GM10847 (cell line): Measurements from ENCODE around the gene KIT.

Source experiments
- POLR2A ChIP-seq: IDR thresholded peaks from 2 replicates; pipeline ENCODE4 v1.6.1; 2011; ENCODE audit not compliant: insufficient read length; ENCODE audit errors: extremely low read depth

The KIT gene

GRCh38 chr4:54658252-54659093 is 716 bp downstream of the KIT start:
- no peak for TF ChIP-seq POLR2A

DNA sequence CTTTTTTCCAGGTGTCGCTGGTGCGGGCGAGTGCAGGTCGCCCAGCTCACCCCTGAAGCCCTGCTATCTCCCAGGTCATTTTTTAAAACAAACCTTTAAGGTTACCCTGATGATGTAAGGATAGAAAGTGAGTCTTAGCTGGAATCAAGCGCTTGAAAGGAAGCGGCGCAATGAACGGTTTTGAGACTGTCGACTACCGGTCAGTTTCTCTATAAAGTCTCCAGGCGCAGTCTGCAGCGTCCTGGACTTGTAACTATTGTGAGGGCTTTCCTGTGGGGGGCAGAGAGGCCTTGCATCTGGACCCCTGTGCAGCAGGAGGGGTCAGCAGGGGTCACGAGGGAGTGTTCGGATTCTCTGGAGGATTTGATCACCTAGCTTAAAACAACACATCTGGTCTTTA is 1.6 kb downstream of the KIT start:
- TF ChIP-seq POLR2A = no peak

DNA sequence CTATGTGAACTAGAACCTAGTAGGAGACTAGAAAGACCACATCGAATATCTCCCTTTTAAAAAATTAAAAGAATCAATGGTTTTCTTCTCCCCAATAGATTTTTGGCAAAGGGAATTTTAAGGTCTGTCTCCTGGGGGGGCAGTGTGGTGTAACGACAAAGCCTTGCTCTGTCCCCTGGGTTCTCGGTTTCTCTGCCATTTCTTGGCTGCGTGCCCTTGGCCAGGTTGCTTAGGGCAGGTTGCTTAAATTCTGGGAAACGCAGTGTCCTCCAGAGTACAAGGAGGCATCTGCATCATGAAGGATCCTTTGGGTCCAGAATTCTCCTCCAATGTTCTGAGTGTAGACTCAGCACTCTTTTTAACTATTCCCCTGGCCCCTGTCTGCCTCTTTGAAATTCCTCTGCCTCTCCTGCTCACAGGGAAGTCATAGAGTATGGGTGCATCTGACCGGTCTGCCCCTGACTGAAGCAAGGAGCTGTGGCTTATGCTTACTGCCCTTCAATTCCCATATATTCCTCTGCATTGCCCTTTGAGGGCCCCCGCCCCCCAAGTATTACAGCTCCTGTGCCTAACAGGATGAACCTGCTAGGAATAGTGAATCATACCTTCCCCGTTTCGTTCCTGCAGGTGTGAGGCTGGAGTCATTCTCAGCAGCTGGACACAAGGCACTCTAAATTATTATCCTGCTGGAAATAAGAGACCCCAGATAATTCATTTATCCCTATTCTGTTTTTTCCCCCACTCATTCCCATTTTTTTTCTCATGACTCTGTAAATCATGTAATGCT is 2.2 kb downstream of the KIT start:
- TF ChIP-seq POLR2A = no peak

DNA sequence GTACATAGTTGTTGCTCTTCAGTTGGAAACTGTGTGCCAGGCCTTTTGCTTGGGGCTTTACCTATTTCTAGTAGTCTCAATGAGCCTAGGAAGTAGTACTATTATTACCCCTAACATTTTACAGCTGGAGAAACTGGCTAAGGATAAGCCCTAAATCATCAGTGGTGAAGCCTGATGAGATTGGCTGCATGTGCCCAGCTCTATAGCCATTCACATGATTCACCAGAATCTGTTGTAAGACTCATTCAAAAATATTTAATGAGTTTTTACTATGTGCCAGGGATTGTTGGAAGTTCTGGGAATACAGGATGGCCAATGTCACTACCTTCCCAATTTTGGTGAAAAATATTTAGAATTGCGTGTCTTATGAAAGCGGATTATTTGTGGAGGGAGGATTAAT is 2.8 kb downstream of the KIT start:
- TF ChIP-seq POLR2A = no peak

DNA sequence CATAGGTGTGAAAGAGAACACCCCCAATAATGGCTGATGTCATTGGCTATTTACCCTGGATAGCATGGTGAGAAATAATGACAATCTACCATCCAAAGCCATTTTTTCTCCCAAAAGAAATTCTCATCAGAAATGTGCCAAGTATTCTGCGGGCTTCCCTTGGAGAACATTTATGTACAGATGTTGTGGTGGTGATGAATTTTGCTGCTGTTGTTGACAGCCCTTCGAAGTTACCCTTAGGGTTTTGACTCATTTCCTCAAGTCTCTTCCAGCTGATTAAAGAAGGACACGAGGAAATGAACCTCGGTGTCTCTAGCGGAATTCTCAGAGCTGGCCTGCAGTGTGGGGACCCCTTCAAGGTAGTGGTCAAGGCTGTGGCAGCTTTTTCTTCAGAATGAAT is 3.4 kb downstream of the KIT start:
- no peak for TF ChIP-seq POLR2A

DNA sequence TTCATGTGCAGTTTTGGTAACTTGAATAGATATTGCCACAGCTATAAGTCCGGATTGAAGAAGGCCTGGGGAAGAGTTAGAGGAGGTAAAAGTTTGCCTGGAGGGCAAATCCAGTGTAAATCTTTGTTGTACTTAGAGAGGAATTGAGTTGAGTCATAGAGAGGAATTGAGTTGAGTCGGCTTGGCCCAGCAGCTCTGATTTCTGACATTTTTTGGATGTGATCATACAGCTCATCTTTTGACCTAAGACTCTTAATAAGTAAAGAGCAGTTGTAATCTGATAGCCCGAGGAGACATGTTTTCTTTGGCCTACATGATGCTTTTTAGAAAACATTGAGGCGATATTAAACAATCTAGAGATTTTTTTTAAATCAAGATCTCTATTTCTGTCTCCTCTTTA is 3.9 kb downstream of the KIT start:
- no peak for TF ChIP-seq POLR2A

GRCh38 chr4:54662123-54662522 is 4.4 kb downstream of the KIT start:
- no peak for TF ChIP-seq POLR2A

DNA sequence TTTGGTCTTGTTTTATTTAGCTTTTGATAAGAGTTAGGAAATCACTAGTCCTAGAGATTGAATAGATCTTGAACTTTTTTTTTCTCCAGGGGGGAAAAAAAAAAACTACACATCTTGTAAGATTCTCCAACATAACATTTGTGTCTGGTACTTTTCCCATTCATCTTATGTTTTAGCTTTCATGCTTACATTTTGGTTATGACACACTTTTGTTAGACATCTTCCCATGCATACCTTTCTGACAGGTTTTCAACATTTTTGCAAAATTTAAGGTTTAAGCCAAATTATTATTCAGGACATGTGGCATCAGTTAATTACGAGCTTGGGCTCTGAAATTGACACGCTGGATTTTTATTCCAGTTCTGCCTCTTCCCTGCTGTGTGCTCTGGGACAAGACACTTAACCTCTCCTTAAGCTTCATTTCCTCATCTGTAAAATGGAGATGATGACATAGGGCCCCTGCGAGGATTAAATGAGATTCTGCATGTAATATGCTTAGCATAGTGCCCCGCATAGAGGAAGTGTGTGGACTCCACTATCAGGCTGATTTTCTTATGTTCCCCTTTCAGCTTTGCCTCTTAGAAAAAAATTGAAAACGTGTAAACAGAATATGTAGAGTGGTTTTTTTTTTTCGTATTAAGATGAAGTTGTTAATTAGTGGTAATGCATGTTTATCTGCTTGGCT is 5.3 kb downstream of the KIT start:
- no peak for TF ChIP-seq POLR2A

DNA sequence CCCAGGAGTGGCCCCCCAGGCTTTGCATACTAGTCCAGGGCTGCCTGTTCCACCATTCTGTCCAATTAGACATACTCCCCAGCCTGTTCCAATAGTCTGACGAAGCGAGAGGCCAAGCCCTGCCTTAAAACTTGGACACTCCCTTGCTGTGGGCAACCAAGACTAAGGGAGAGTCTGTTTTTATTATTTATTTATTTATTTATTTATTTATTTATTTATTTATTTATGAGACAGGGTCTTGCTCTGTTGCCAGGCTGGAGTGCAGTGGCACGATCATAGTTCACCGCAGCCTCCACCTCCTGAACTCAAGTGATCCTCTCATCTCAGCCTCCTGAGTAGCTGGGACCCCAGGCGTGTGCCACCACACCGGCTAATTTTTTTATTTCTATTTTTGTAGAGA is 6.6 kb downstream of the KIT start:
- TF ChIP-seq POLR2A = no peak

GRCh38 chr4:54668014-54668611 is 10.4 kb downstream of the KIT start:
- TF ChIP-seq POLR2A = no peak

GRCh38 chr4:54669831-54670230 is 12.1 kb downstream of the KIT start:
- no peak for TF ChIP-seq POLR2A

DNA sequence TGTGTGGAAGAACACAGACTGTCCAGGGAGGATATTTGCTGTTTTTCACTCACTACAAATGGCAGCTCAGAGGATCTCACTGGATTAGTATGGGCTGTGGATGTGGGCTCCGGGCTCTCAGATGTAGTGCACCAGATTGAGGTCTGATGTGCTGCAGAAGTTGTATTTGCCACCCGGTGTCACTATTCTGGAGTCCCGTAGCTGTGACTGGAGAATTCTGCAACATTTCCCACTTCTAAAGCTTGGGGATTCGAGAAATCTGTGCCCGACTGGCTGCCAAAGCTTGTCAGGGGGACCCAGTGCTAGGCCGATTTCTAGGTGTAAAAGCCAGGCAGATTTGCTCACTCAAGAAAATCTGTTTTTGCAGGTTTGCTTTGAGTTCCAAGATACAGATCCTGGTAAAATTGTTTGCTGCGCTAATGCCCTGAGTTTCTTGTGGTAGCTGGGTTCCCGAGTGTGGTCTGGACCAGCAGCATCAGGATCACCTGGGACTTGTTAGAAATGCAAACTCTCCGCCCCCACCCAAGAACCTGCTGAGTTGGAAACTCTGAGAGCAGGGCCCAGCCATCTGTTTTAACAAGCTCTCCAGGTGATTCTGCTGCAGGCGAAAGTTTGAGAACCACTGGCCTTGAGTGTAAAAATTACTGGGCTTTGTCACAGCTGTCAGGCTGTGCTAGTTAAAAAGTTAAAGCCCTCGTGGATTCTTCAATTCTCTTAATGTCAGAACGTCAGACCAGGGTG is 18.1 kb downstream of the KIT start:
- TF ChIP-seq POLR2A = no peak

DNA sequence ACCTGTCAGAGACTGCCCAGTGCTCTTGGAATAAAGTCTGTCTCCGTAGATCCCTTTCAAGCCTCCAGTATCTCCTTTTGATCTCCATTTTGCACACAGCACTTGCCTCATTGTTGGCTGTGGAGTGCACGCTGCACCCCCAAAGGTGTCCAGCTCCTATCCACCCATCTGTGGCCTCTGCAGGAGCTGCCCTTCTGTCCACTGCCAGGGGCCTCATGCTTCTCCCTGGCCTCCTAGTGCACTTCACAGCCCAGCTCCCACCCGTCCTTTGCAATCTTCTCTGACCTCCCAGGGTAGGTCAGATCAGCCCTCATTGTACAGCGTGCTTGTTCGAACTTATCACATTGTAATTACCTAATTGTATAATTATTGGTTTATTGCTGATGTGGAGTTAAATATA is 18.9 kb downstream of the KIT start:
- no peak for TF ChIP-seq POLR2A

- no peak for TF ChIP-seq POLR2A
Observed at GRCh38 chr4:54677416-54677815, 19.7 kb downstream of the KIT start.

- TF ChIP-seq POLR2A = no peak
Observed at GRCh38 chr4:54677853-54678650, 20.3 kb downstream of the KIT start.

- no peak for TF ChIP-seq POLR2A
Observed at GRCh38 chr4:54678826-54679225, 21.1 kb downstream of the KIT start.
